NCI-H345 treated with DMSO at 0.1 percent for 48 hours (cell line): ENCODE data around the gene TLR9.

Experiments used
- DNase-seq: peaks from one replicate; lab custom pipeline; 2025; ENCODE audit not compliant: unreplicated experiment; lab: John Stamatoyannopoulos, UW

The TLR9 gene

DNA sequence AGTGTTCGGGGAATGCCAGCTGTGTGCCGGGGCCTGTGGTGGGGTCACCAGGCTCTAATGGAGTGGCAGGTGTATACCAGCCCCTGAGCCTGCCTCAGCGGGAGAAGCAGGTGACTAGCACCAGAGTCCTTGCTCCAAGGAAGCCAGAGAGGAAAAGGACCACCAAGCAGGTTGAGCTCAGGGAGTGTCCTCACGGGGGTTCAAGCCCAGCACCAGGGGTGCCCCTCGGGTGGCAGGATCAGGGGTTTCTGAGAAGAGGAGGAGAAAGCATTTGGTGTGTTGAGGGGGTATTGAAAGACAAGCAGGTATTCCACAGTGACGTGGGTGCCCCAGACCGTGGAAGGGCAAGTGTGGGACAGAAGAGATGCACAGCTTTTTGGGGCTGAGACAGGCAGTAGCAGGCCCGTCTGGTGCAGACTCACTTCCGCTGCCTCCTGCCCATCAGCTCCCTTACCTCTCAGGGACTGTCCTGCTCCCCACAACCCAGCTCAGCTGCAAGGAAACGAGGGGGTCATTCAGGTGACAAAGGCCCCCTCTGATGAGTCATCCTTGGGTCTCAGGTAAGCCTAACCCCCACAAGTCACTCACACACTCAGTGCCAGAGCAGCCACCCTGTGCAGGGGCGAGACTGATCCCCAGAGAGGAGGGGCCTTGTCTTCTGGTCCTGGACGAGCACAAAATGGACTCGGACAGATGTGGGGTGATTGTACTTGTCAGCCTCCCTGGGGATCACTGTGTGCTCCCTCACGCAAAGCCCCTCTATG lies 49.8 kb downstream of the TLR9 start:
- DNase-seq = no peak

DNA sequence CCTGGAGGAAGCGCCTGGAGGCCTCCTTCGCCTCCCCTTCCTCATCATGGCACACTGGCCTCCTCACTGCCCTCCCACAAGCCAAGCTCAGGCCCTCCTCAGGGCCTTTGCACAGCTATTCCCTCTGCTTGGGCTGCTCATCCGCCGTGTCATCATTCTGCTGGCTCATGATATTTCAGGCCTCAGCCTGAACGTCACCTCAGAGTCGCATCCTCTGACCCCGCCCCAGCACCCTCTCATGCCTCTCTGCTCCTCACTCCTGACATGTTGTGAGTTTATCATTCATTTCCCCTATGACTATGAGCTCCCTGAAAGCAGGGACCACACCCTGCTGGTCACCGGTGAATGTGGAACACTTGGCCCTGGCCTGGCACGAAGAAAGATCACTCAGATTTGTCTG lies 50.5 kb downstream of the TLR9 start:
- no peak for DNase-seq

DNA sequence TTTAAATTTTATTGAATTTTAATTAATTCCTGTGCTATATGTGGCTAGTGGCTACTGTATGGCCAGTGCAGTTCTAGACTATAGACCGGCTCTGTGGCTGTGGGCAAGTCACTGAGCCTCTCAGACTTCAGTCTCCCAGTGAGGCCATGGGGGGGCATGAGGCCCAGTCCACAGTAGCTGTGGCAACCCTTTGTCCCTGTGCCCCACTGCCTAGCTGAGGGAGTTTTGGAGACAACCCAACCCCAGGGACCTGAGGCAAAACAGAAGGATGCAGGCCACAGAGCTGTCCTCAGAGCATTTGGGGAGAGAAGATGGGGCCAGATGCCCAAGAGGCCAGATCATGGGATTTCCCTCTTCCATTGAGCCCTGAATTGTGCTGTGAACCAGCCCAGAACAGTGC lies 52.3 kb downstream of the TLR9 start:
- DNase-seq = no peak

DNA sequence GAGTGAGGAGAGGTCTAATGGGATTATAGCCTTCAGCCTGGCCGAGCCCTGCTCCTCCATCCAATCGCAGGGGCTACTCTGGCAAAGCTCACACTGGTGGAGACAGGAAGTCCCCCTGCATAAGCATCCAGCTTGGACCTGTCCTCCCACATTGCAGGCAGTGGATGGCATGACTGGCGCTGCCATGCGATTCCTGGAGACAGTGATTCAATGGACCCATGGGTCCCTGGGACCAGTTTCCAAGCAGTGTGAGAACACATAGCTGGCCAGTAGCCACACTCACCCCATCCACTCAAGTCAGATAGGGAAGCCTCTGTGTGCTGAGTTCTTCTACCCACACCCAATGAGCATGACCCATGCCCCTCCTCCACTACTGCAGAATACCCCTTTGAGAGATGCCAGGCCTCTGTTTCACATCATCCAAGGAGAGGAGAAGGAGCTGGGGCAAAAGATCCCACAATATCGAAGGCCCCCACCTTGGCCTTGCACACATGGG lies 53.1 kb downstream of the TLR9 start:
- DNase-seq = no peak

DNA sequence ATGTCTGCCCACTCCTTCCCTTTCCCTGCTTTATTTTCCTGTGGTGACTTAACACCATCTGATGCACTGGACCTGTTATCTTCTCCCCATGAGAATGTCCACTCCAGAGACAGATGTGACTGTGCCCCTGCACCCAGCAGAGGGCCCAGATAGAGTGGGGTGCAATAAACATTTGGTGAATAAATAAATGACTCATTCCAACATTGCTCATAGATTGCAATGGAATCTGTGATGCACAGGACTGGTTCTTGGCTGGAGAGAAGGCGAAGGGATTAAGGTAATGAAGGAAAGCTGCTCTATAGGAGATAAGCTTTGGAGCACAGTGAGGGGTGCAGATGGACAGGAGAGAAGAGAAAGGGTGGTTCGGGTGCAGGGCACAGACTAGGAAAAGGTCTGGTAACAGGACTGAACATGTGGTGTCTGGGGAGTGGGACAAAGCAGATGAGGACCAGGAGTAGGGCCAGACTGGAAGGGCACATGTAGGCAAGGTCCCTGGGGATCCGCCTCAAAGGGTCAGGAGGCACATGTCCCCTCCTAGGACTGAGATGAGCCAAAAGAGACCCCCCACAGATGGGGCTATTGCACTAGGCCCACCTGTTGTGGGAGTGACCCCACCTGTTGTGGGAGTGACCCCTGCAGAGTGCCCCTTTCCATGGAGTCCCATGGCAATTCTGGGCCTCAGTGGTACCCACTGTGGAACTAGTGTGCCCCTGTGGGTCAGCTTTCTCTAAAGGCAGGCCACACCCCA lies 53.8 kb downstream of the TLR9 start:
- DNase-seq = no peak
